Prostate gland (tissue), 2 donors: ENCODE measurements around the gene AQP4.

Experiments
- POLR2AphosphoS5 ChIP-seq: sonication (generic); formaldehyde crosslinking; IDR thresholded peaks from one replicate; pipeline ENCODE4 v1.6.1; 2017; ENCODE audit warnings: antibody characterized with exemption
- TF ChIP-seq, protein P1 (sequence below), 4 experiments: fragments of 200-600 bp in 2 of 4; fragments of 450-650 bp in 2 of 4; sonication (generic) in 2 of 4; IDR thresholded peaks; 1 replicate in 3 of 4; 2 replicates in 1 of 4; pipeline ENCODE4 v1.5.1; 2016 to 2019; ENCODE audit warnings: antibody characterized with exemption in 4 of 4, mild to moderate bottlenecking in 2 of 4, moderate library complexity in 2 of 4

DNA sequence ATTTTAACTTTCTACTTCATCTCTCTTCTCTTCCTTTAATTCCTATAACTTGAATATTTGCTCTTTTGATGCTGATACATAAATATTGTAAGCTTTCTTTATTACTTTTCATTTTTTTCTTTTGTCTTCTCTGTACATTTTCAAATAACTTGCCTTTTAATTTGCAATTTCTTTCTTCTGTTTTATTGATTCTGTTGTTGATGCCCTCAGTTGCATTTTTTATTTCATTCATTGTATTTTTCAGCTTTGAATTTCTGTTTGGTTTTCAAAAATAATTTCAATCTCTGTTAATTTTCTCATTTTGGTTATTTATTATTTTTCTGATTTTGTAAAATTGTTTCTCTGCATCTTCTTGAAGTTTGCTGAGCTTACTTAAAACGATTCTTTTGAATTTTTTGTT lies 47.0 kb downstream of the AQP4 start:
- TF ChIP-seq POLR2AphosphoS5 = no peak
- TF ChIP-seq, protein P1, sequence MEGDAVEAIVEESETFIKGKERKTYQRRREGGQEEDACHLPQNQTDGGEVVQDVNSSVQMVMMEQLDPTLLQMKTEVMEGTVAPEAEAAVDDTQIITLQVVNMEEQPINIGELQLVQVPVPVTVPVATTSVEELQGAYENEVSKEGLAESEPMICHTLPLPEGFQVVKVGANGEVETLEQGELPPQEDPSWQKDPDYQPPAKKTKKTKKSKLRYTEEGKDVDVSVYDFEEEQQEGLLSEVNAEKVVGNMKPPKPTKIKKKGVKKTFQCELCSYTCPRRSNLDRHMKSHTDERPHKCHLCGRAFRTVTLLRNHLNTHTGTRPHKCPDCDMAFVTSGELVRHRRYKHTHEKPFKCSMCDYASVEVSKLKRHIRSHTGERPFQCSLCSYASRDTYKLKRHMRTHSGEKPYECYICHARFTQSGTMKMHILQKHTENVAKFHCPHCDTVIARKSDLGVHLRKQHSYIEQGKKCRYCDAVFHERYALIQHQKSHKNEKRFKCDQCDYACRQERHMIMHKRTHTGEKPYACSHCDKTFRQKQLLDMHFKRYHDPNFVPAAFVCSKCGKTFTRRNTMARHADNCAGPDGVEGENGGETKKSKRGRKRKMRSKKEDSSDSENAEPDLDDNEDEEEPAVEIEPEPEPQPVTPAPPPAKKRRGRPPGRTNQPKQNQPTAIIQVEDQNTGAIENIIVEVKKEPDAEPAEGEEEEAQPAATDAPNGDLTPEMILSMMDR (IDR thresholded peaks at IDR 0.05) = no peak
